GM12874 (cell line): ENCODE data around the gene RGS6.

Experiments
- TF ChIP-seq, protein P1 (sequence below): IDR thresholded peaks from 2 replicates; pipeline ENCODE4 v1.5.1; 2011; ENCODE audit warnings: low read depth, mild to moderate bottlenecking, control low read depth, low read length, moderate library complexity; ENCODE audit not compliant: insufficient read depth

The RGS6 gene

DNA sequence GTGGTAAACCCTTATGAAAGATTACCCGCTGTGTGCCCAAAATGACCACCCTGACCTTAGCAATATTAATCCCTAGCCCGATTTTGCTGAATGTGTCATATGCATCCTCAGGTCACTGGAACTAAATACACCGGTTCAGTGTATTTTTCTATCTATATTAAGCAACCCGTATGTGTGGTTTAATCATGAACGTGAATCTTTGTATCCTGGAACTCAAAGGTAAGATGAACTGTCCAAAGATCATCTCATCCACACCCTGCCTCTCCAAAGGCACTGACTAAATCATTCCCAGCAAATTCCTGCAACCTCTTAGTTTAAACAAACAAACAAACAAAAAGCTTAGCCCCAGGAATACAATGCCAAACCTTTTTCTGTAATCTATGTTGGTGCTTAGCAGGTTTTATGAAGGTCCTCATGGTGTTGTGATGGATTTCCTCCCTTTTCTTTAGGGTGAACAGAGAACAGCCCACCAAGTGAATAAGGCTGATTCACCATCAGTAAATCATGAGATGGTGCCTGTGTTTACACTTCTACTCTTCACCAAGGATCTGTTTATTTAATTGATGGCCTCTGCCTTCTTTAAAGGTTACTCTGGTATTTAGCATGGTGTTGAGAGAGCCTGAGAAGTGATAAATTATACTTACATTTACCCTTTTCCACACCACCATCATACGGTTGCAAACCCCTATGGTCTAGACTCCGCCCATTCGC, 663.1 kb downstream of the RGS6 start:
- TF ChIP-seq, protein P1, sequence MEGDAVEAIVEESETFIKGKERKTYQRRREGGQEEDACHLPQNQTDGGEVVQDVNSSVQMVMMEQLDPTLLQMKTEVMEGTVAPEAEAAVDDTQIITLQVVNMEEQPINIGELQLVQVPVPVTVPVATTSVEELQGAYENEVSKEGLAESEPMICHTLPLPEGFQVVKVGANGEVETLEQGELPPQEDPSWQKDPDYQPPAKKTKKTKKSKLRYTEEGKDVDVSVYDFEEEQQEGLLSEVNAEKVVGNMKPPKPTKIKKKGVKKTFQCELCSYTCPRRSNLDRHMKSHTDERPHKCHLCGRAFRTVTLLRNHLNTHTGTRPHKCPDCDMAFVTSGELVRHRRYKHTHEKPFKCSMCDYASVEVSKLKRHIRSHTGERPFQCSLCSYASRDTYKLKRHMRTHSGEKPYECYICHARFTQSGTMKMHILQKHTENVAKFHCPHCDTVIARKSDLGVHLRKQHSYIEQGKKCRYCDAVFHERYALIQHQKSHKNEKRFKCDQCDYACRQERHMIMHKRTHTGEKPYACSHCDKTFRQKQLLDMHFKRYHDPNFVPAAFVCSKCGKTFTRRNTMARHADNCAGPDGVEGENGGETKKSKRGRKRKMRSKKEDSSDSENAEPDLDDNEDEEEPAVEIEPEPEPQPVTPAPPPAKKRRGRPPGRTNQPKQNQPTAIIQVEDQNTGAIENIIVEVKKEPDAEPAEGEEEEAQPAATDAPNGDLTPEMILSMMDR = no peak

- TF ChIP-seq, protein P1 = no peak
Measured at GRCh38 chr14:72597252-72598233, 665.3 kb downstream of the RGS6 start.

- TF ChIP-seq, protein P1 = no peak
Measured at GRCh38 chr14:72598306-72598705, 666.1 kb downstream of the RGS6 start.

DNA sequence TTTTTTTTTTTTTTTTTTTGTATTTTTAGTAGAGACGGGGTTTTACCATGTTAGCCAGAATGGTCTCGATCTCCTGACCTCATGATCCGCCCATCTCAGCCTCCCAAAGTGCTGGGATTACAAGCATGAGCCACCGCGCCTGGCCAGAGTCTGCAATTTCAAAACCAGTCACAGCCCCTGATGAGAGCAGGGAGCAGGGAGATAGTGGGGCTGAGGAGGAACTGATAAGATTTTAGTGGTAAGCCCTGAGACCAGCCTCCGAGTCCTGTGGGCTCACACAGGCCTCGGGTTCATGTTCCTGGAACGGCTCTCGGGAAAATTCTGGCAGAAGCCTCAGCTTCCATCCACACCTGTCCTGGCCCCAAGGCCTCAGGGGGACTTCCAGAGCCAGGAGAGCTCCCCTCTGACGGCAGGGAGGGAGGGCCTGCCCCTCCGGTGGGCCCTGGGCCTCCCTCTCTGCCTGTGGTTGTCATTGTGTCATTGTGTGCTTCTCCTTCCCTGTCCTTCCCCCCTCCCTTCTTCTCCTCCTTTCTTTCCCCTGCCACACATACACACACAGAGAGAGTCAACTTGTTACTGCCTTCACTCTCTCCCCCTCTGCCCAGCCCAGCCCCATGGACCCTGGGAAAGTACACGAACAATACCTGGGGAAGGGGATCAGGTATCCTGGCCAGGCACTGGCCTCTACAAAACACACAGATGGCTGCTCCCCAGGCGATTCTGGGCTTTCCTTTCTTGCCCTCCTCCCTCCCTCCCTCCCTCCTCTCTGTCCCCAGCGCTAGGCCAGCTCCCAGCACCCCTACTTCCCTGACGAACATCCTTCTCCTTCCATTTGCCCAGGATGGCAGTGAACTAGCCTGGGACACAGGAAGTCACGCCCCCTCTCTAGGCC, 667.6 kb downstream of the RGS6 start:
- TF ChIP-seq, protein P1 = no peak

DNA sequence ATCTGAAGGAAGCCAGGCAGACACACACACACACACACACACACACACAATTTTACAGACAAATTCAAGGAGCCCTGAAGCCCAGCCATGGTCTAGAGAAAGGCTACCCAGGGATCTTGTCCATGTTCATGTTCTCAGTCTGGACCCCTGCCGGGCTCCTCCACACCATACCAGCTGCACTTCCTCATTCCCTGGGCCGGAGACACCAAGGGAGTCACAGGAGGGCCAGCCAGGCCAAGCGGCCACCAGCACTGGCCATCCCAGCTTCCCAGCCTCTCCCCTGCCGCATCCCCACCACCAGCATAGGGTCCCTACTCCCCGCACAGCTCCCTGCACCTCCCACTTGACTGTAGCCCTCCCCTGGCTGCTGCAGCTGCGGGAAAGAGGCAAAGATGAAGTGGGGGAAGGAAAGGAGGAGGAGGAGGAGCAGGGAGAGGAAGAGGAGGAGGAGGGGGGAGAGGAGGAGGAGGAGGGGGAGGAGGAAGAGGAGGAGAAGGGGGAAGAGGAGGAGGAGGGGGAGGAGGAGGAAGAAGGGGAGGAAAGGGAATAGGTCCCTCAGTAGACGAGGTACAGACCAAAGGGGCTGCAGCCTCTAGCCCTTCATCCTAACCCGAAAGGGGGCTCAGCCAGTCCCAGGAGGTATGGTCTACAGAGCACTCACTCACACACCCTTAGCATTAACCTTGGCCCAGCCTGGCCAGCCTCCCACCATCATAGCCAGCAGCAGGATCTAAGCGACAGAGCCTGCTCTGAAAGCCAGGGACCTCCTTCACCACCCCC, 668.5 kb downstream of the RGS6 start:
- TF ChIP-seq, protein P1 = no peak

DNA sequence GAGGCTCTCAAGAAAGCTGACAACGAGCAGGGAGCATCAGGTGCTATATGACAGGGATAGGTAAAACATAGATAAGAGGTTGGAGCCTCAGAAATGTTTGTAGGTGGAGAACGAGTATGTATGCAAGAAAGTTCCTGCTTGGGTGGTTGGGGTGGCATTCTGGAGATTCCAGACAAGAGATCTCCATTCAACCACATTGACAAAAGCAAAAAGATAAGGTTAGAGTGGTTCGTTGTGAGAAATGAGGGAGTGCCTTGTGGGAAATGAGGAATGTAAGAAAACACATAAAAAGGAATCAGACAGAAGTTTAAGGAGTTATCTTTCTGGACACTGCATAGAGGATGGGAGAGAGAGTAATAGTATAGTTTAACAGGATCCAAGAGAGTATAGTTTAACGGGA, 671.4 kb downstream of the RGS6 start:
- TF ChIP-seq, protein P1 = no peak
